Ovary (tissue), 3 donors: ENCODE data around the gene SP140.

Experiments used
- EP300 ChIP-seq: sonication (generic); formaldehyde crosslinking; IDR thresholded peaks from one replicate; pipeline ENCODE4 v1.6.1; 2017; ENCODE audit warnings: antibody characterized with exemption
- POLR2A ChIP-seq: fragments of 450-650 bp; IDR thresholded peaks from one replicate; pipeline ENCODE4 v1.6.1; 2017; ENCODE audit warnings: antibody characterized with exemption, mild to moderate bottlenecking, moderate library complexity
- TF ChIP-seq, protein P1 (sequence below), 3 donors: fragments of 450-650 bp in 2 of 3; fragments of 200-600 bp in 1 of 3; IDR thresholded peaks; one replicate each; pipeline versions ENCODE4 v1.5.1 to v1.8.0; 2016 to 2022; ENCODE audit warnings: antibody characterized with exemption in 3 of 3, mild to moderate bottlenecking in 1 of 3
- donor health status: DM: no; HTN: no; CAD: no.

DNA sequence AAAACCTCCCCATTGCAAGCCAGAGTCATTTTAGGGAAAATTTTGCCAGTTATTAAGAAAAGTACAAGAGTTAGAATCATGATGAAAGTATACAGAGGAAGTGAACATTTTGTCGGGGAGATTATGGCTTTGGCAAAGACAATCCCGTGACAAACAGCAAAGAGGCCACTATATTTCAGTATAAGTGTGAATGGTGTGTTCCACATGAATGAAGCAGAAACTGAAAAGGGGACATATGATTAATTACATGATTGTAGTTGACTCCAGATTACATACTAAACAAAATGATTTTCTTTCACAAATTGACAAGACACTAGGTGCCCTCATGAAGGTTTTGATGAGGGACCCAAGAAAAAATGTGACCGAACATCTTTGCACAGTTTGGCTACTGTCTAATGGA, 42.0 kb downstream of the SP140 start:
- TF ChIP-seq, protein P1, sequence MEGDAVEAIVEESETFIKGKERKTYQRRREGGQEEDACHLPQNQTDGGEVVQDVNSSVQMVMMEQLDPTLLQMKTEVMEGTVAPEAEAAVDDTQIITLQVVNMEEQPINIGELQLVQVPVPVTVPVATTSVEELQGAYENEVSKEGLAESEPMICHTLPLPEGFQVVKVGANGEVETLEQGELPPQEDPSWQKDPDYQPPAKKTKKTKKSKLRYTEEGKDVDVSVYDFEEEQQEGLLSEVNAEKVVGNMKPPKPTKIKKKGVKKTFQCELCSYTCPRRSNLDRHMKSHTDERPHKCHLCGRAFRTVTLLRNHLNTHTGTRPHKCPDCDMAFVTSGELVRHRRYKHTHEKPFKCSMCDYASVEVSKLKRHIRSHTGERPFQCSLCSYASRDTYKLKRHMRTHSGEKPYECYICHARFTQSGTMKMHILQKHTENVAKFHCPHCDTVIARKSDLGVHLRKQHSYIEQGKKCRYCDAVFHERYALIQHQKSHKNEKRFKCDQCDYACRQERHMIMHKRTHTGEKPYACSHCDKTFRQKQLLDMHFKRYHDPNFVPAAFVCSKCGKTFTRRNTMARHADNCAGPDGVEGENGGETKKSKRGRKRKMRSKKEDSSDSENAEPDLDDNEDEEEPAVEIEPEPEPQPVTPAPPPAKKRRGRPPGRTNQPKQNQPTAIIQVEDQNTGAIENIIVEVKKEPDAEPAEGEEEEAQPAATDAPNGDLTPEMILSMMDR (IDR thresholded peaks at IDR 0.05), result no peak
- TF ChIP-seq EP300, result no peak
- TF ChIP-seq POLR2A, result no peak
